ENCODE data around the gene OR6B2. TPM values are rescaled to one million over a fixed set of nuclear protein-coding genes. Genes with fewer than 3 reads are reported as not detected.
"Not testable (repeated sequence)": the region's sequence is repeated elsewhere in the genome, so short reads cannot be mapped to it uniquely, and the experiment has no call there.

Gene OR6B2
- total RNA-seq, 1 donor from 2014 or later = not detected

GRCh38 chr2:240050278-240050677 is 20.0 kb upstream of the OR6B2 start:
- DNase-seq (ENCODE audit: low read depth, low spot score) = no peak
- Mint-ChIP-seq H3K4me1 (peaks cover 31% of the 10 kb centered on the region), H3K36me3 (ENCODE audit: low read depth) (no peaks in the 10 kb centered on the region), H3K9me3 (no peaks in the 10 kb centered on the region), H3K4me3 (no peak overlapping the region), H3K27ac (ENCODE audit: unreplicated experiment) (no peak overlapping the region), H3K27me3 (ENCODE audit: low read depth) (peaks cover 66% of the 10 kb centered on the region)
- TF ChIP-seq, protein P1, sequence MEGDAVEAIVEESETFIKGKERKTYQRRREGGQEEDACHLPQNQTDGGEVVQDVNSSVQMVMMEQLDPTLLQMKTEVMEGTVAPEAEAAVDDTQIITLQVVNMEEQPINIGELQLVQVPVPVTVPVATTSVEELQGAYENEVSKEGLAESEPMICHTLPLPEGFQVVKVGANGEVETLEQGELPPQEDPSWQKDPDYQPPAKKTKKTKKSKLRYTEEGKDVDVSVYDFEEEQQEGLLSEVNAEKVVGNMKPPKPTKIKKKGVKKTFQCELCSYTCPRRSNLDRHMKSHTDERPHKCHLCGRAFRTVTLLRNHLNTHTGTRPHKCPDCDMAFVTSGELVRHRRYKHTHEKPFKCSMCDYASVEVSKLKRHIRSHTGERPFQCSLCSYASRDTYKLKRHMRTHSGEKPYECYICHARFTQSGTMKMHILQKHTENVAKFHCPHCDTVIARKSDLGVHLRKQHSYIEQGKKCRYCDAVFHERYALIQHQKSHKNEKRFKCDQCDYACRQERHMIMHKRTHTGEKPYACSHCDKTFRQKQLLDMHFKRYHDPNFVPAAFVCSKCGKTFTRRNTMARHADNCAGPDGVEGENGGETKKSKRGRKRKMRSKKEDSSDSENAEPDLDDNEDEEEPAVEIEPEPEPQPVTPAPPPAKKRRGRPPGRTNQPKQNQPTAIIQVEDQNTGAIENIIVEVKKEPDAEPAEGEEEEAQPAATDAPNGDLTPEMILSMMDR (conservative IDR thresholded peaks at IDR 0.05) = no peak

- peaks cover 60% of the 10 kb centered on the region for H3K27me3 Mint-ChIP-seq (ENCODE audit: low read depth)
- TF ChIP-seq, protein P1 (conservative IDR thresholded peaks at IDR 0.05) = no peak
- DNase-seq (ENCODE audit: low read depth, low spot score) = no peak
- no peaks in the 10 kb centered on the region for H3K36me3 Mint-ChIP-seq (ENCODE audit: low read depth)
- peaks cover 16% of the 10 kb centered on the region for H3K4me1 Mint-ChIP-seq
- no peak overlapping the region for H3K4me3 Mint-ChIP-seq
- H3K9me3 Mint-ChIP-seq = no peaks in the 10 kb centered on the region
- no peak overlapping the region for H3K27ac Mint-ChIP-seq (ENCODE audit: unreplicated experiment)
These were observed 18.0 kb upstream of the OR6B2 start for GRCh38 chr2:240048237-240048636.

DNA sequence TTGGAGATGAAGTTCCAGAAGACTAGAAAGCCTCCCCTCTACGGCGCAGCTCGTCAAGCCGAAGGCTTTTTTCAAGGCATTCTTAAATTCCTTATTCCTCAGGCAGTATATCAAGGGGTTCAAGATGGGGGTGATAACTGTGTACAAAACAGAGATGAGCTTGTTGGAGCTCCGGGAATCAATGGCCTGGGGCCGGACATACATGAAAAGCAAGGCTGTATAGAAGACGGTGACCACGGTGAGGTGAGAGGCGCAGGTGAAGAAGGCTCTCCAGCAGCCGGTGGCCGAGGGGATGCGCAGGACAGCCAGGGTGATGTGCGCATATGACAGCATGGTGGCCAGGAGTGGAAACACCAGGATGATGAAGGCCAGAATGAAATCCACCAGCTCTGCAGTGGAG is 14.9 kb upstream of the OR6B2 start:
- no peaks in the 10 kb centered on the region for H3K9me3 Mint-ChIP-seq
- peaks cover 54% of the 10 kb centered on the region for H3K27me3 Mint-ChIP-seq (ENCODE audit: low read depth)
- no peaks in the 10 kb centered on the region for H3K4me1 Mint-ChIP-seq
- H3K4me3 Mint-ChIP-seq = no peak overlapping the region
- H3K27ac Mint-ChIP-seq (ENCODE audit: unreplicated experiment) = no peak overlapping the region
- no peak for DNase-seq (ENCODE audit: low read depth, low spot score)
- TF ChIP-seq, protein P1 (conservative IDR thresholded peaks at IDR 0.05) = no peak
- no peaks in the 10 kb centered on the region for H3K36me3 Mint-ChIP-seq (ENCODE audit: low read depth)

DNA sequence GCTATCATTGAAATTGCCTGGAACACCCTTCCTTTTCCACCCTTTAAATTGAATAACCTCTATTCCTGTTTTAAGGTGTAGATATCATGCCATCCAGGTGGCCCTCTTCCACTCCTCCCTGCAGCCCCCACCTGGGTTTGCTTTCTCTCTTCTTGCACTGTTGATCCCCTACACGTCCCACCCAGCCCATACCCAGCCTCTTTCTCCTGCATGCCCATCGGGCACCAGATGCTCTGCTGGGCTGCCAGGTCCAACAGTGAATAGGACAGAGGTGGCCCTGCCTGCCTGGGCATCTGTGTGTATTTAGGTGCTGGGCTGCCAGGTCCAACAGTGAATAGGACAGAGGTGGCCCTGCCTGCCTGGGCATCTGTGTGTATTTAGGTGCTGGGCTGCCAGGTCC is 13.9 kb upstream of the OR6B2 start:
- H3K27ac Mint-ChIP-seq (ENCODE audit: unreplicated experiment); H3K4me1 Mint-ChIP-seq; H3K9me3 Mint-ChIP-seq; H3K36me3 Mint-ChIP-seq (ENCODE audit: low read depth); H3K4me3 Mint-ChIP-seq; DNase-seq (ENCODE audit: low read depth, low spot score): not testable (repeated sequence)
- peaks cover 48% of the 10 kb centered on the region for H3K27me3 Mint-ChIP-seq (ENCODE audit: low read depth)

GRCh38 chr2:240043279-240043989 is 13.2 kb upstream of the OR6B2 start:
- H3K27me3 Mint-ChIP-seq (ENCODE audit: low read depth) = peaks cover 42% of the 10 kb centered on the region
- TF ChIP-seq, protein P1 (conservative IDR thresholded peaks at IDR 0.05) = no peak
- H3K4me3 Mint-ChIP-seq = no peak overlapping the region
- no peaks in the 10 kb centered on the region for H3K4me1 Mint-ChIP-seq
- H3K27ac Mint-ChIP-seq (ENCODE audit: unreplicated experiment) = no peak overlapping the region
- no peaks in the 10 kb centered on the region for H3K36me3 Mint-ChIP-seq (ENCODE audit: low read depth)
- no peaks in the 10 kb centered on the region for H3K9me3 Mint-ChIP-seq
- no peak for DNase-seq (ENCODE audit: low read depth, low spot score)

- no peak overlapping the region for H3K4me3 Mint-ChIP-seq
- H3K9me3 Mint-ChIP-seq = no peaks in the 10 kb centered on the region
- no peak for DNase-seq (ENCODE audit: low read depth, low spot score)
- no peaks in the 10 kb centered on the region for H3K36me3 Mint-ChIP-seq (ENCODE audit: low read depth)
- H3K27ac Mint-ChIP-seq (ENCODE audit: unreplicated experiment) = no peak overlapping the region
- TF ChIP-seq, protein P1 (conservative IDR thresholded peaks at IDR 0.05) = no peak
- peaks cover 38% of the 10 kb centered on the region for H3K27me3 Mint-ChIP-seq (ENCODE audit: low read depth)
- H3K4me1 Mint-ChIP-seq = no peaks in the 10 kb centered on the region
These were observed 12.5 kb upstream of the OR6B2 start for GRCh38 chr2:240042740-240043139.

All from neural crest cell (in vitro differentiated cells).